HepG2 (cell line): ENCODE results near the gene ALDH3A2. TPM values are rescaled to one million over a fixed set of nuclear protein-coding genes. Genes with fewer than 3 reads are reported as not detected.

ENCODE experiments used
- CEBPB ChIP-seq: IDR thresholded peaks from 2 replicates; pipeline ENCODE4 v1.6.1; 2011; ENCODE audit warnings: low read depth, low read length, improper control_type of control experiment, borderline replicate concordance
- HMGXB3 ChIP-seq: sonication (generic); formaldehyde crosslinking; IDR thresholded peaks from 2 replicates; pipeline ENCODE4 v1.4.0; 2020; ENCODE audit warnings: missing genetic modification reagents, borderline replicate concordance
- PATZ1 ChIP-seq: sonication (generic); formaldehyde crosslinking; IDR thresholded peaks from 2 replicates; pipeline ENCODE4 v1.4.0; 2020; ENCODE audit warnings: missing genetic modification reagents
- SRSF1 ChIP-seq: fragments of 200-400 bp; formaldehyde crosslinking; optimal IDR thresholded peaks from 2 replicates; pipeline ENCODE3; 2017; ENCODE audit warnings: mild to moderate bottlenecking, low read depth, low read length, moderate library complexity
- ZNF281 ChIP-seq: sonication (generic); formaldehyde crosslinking; IDR thresholded peaks from 2 replicates; pipeline ENCODE4 v1.4.0; 2020; ENCODE audit warnings: missing genetic modification reagents, borderline replicate concordance
- polyA plus RNA-seq, 8 experiments: library from polyadenylated mRNA; depleted of rRNA in 3 of 8; stranded (reverse) in 7 of 8; unstranded in 1 of 8; fragments of >200 nt; fragmentation: Illumina TruSeq in 4 of 8; extraction: Trizol in 4 of 8; gene quantifications; 2 replicates each; pipeline versions ENCODE4 v1.2.1 to v1.2.3, GENCODE V29; 2011 to 2016; ENCODE audit warnings: low read depth in 4 of 8, missing spikeins in 1 of 8, mixed read lengths in 1 of 8; ENCODE audit not compliant: insufficient read depth in 1 of 8
- total RNA-seq, 5 experiments: library from RNA; depleted of rRNA; stranded (reverse); fragments of >200 nt; fragmentation: Illumina TruSeq; extraction: Trizol; gene quantifications; 2 replicates each; pipeline ENCODE4 v1.2.3, GENCODE V29; 2016; ENCODE audit warnings: low read depth in 1 of 5

The ALDH3A2 gene
- total and polyA plus RNA-seq, 2 of the 13 experiments (the other 11 are each of a cell fraction or from before 2014, with no cell fraction given), result 80.8 to 180 TPM

- peak; percentile 87 for TF ChIP-seq HMGXB3 (CRISPR knock-in tag)
- peak; percentile 78 for TF ChIP-seq SRSF1
- peak; percentile 99 for TF ChIP-seq PATZ1 (CRISPR knock-in tag)
- 0 out of 2 replicates have a peak, but pooled peaks have one; percentile 0 for TF ChIP-seq CEBPB
- peak; percentile 32; the same call in 1 of the 2 replicates for TF ChIP-seq ZNF281 (CRISPR knock-in tag)
- TF ChIP-seq, all 625 proteins: peak for 432
These were observed at the start of gene ALDH3A2 (continued) for GRCh38 chr17:19648475-19649273.
